Thymus (tissue), 11 donors: ENCODE results near the gene PLCH1. TPM values are rescaled to one million over a fixed set of nuclear protein-coding genes. Genes with fewer than 3 reads are reported as not detected.

Source experiments
- DNase-seq, 9 donors: peaks; one replicate each; pipeline ENCODE4 v3.0.0-alpha.2; 2013; ENCODE audit warnings: low spot score in 9 of 9, low read depth in 6 of 9, missing footprints in 1 of 9
- H3K27ac ChIP-seq, 2 donors: one replicate each; pipeline ENCODE4 v1.5.1; 2013; ENCODE audit warnings: control low read depth in 1 of 2, low read depth in 1 of 2, low read length in 1 of 2, mild to moderate bottlenecking in 1 of 2, moderate library complexity in 1 of 2
- H3K27me3 ChIP-seq, 2 donors: one replicate each; pipeline ENCODE4 v1.5.1; 2013; ENCODE audit warnings: low read length in 1 of 2; ENCODE audit not compliant: control insufficient read depth in 2 of 2, insufficient read depth in 1 of 2
- H3K36me3 ChIP-seq, 2 donors: one replicate each; pipeline ENCODE4 v1.5.1; 2013; ENCODE audit warnings: low read length in 1 of 2, mild to moderate bottlenecking in 1 of 2, moderate library complexity in 1 of 2; ENCODE audit not compliant: control insufficient read depth in 2 of 2, insufficient read depth in 2 of 2
- H3K4me1 ChIP-seq, 2 donors: one replicate each; pipeline ENCODE4 v1.5.1; 2013; ENCODE audit warnings: low read length in 2 of 2; ENCODE audit not compliant: control insufficient read depth in 2 of 2, insufficient read depth in 2 of 2
- H3K4me3 ChIP-seq, 2 donors: one replicate each; pipeline ENCODE4 v1.5.1; 2013; ENCODE audit warnings: low read length in 2 of 2, control low read depth in 1 of 2, mild to moderate bottlenecking in 1 of 2
- H3K9me3 ChIP-seq, 2 donors: one replicate each; pipeline ENCODE4 v1.5.1; 2013; ENCODE audit warnings: low read length in 1 of 2, mild to moderate bottlenecking in 1 of 2; ENCODE audit not compliant: control insufficient read depth in 2 of 2, insufficient read depth in 1 of 2
- WGBS: extraction: QIAGEN DNeasy Blood & Tissue Kit; methylation state at CpG from one replicate; pipeline ENCODE4 v1.1.7; 2013; 5-methylcytosine and 5-hydroxymethylcytosine counted together
- polyA plus RNA-seq: library from polyadenylated mRNA; stranded (reverse); fragments of 200-250 nt; gene quantifications from one replicate; pipeline ENCODE4 v1.2.3, GENCODE V29; 2013
- total RNA-seq: library from RNA; stranded (reverse); fragments of 120-200 nt; gene quantifications from one replicate; pipeline ENCODE4 v1.2.4, GENCODE V29; 2013
- donor health status: healthy.

Gene PLCH1
- total and polyA plus RNA-seq, 2 donors: 7.6 to 29.3 TPM

GRCh38 chr3:155492841-155493240, 252.0 kb downstream of the PLCH1 start:
- no peak for DNase-seq
- Histone ChIP-seq H3K27me3 (no peaks in the 10 kb centered on the region), H3K9me3 (no peaks in the 10 kb centered on the region), H3K27ac (no peak overlapping the region), H3K36me3 (peaks cover 15 to 25% of the 10 kb centered on the region in 2 donors), H3K4me3 (no peak overlapping the region), H3K4me1 (peaks cover 0 to 3% of the 10 kb centered on the region in 2 donors)
- WGBS: 95% methylated on average over 1 of the region's 1 CpG

GRCh38 chr3:155491696-155492095, 253.2 kb downstream of the PLCH1 start:
- H3K9me3 ChIP-seq: no peaks in the 10 kb centered on the region
- WGBS: 98% methylated on average over 3 of the region's 3 CpGs
- DNase-seq: no peak
- H3K4me1 ChIP-seq: peaks cover 0 to 3% of the 10 kb centered on the region in 2 donors
- no peak overlapping the region for H3K27ac ChIP-seq
- no peaks in the 10 kb centered on the region for H3K27me3 ChIP-seq
- peaks cover 11 to 18% of the 10 kb centered on the region in 2 donors for H3K36me3 ChIP-seq
- no peak overlapping the region for H3K4me3 ChIP-seq

GRCh38 chr3:155488671-155489070, 256.2 kb downstream of the PLCH1 start:
- 95% methylated on average over 5 of the region's 5 CpGs for WGBS
- no peaks in the 10 kb centered on the region for H3K9me3 ChIP-seq
- no peak for DNase-seq

GRCh38 chr3:155485897-155486296, 259.0 kb downstream of the PLCH1 start:
- WGBS: 7% methylated on average over 1 of the region's 1 CpG
- no peak overlapping the region for H3K4me3 ChIP-seq
- H3K36me3 ChIP-seq: peaks cover 4 to 6% of the 10 kb centered on the region in 2 donors
- peak; percentile 53 to 91 (median 74) for DNase-seq
- H3K27me3 ChIP-seq: no peaks in the 10 kb centered on the region
- no peak overlapping the region for H3K27ac ChIP-seq
- H3K9me3 ChIP-seq: no peaks in the 10 kb centered on the region
- peaks cover 9 to 11% of the 10 kb centered on the region in 2 donors for H3K4me1 ChIP-seq

More at GRCh38 chr3:155488671-155489070, 256.2 kb downstream of the PLCH1 start:
- H3K4me1 ChIP-seq: peaks cover 9 to 11% of the 10 kb centered on the region in 2 donors
- no peak overlapping the region for H3K4me3 ChIP-seq
- H3K27ac ChIP-seq: no peak overlapping the region
- peaks cover 11 to 12% of the 10 kb centered on the region in 2 donors for H3K36me3 ChIP-seq
- H3K27me3 ChIP-seq: no peaks in the 10 kb centered on the region

GRCh38 chr3:155481591-155481990, 263.3 kb downstream of the PLCH1 start:
- H3K27me3 ChIP-seq: no peaks in the 10 kb centered on the region
- H3K9me3 ChIP-seq: no peaks in the 10 kb centered on the region
- H3K36me3 ChIP-seq: peaks cover 4 to 6% of the 10 kb centered on the region in 2 donors
- no peak overlapping the region for H3K27ac ChIP-seq
- H3K4me3 ChIP-seq: no peak overlapping the region
- no peak for DNase-seq
- peaks cover 9 to 11% of the 10 kb centered on the region in 2 donors for H3K4me1 ChIP-seq
- WGBS: over 99% methylated on average over 2 of the region's 2 CpGs

GRCh38 chr3:155481089-155481488, 263.8 kb downstream of the PLCH1 start:
- peaks cover 8 to 11% of the 10 kb centered on the region in 2 donors for H3K4me1 ChIP-seq
- H3K4me3 ChIP-seq: no peak overlapping the region
- H3K36me3 ChIP-seq: peaks cover 4 to 6% of the 10 kb centered on the region in 2 donors
- DNase-seq: no peak
- H3K27me3 ChIP-seq: no peaks in the 10 kb centered on the region
- no peak overlapping the region for H3K27ac ChIP-seq
- no peaks in the 10 kb centered on the region for H3K9me3 ChIP-seq
- WGBS: 91% methylated on average over 12 of the region's 12 CpGs

- Histone ChIP-seq H3K36me3 (peaks cover 0 to 4% of the 10 kb centered on the region in 2 donors), H3K27ac (no peak overlapping the region), H3K4me3 (no peak overlapping the region), H3K27me3 (no peaks in the 10 kb centered on the region), H3K9me3 (peaks cover 0 to 5% of the 10 kb centered on the region in 2 donors), H3K4me1 (no peaks in the 10 kb centered on the region)
- DNase-seq: no peak
- 75% methylated on average over 2 of the region's 2 CpGs for WGBS
These were observed 279.2 kb downstream of the PLCH1 start for GRCh38 chr3:155465664-155466063.

- Histone ChIP-seq H3K27me3 (no peaks in the 10 kb centered on the region), H3K4me1 (no peaks in the 10 kb centered on the region), H3K4me3 (no peak overlapping the region), H3K36me3 (peaks cover 0 to 4% of the 10 kb centered on the region in 2 donors), H3K9me3 (no peaks in the 10 kb centered on the region), H3K27ac (no peak overlapping the region)
- WGBS: 94% methylated on average over 4 of the region's 4 CpGs
- no peak for DNase-seq
These were observed 282.2 kb downstream of the PLCH1 start for GRCh38 chr3:155462672-155463071.

GRCh38 chr3:155457591-155457990, 287.3 kb downstream of the PLCH1 start:
- no peak for DNase-seq
- 97% methylated on average over 4 of the region's 4 CpGs for WGBS
- Histone ChIP-seq H3K4me1 (no peaks in the 10 kb centered on the region), H3K36me3 (peaks cover 0 to 4% of the 10 kb centered on the region in 2 donors), H3K9me3 (no peaks in the 10 kb centered on the region), H3K27ac (no peak overlapping the region), H3K4me3 (no peak overlapping the region), H3K27me3 (no peaks in the 10 kb centered on the region)
